ENCODE measurements around the gene DMRTA2. TPM values are rescaled to one million over a fixed set of nuclear protein-coding genes. Genes with fewer than 3 reads are reported as not detected.

The DMRTA2 gene
- total and polyA plus RNA-seq, 2 donors (not counting 1 experiment from before 2014, with no cell fraction given), result not detected

GRCh38 chr1:50369008-50369634 lies 54.1 kb downstream of the DMRTA2 start:
- no peak overlapping the region for H3K27ac ChIP-seq (ENCODE audit: low read length in 2 of 2)
- intact Hi-C loops (cut with micrococcal nuclease), result no loop called here
- peaks cover 0 to 5% (median 0%) of the 10 kb centered on the region in 3 donors for H3K9me3 ChIP-seq (ENCODE audit: control extremely low read depth in 1 of 3, control insufficient read depth in 2 of 3, insufficient read depth in 1 of 3, low read length in 2 of 3)
- Mint-ChIP-seq H3K27me3 (peaks cover 61% of the 10 kb centered on the region), H3K4me3 (no peak overlapping the region), H3K27ac (no peak overlapping the region), H3K9me3 (ENCODE audit: insufficient read depth) (no peaks in the 10 kb centered on the region), H3K4me1 (peaks cover 4% of the 10 kb centered on the region)
- H3K79me2 ChIP-seq (ENCODE audit: control insufficient read depth, insufficient read depth, low read length), result no peaks in the 10 kb centered on the region
- no peak overlapping the region for H2AFZ ChIP-seq (ENCODE audit: insufficient read depth, low read depth, low read length, poor library complexity, severe bottlenecking)
- ATAC-seq (ENCODE audit: low read depth) (no peak), DNase-seq (no peak)
- ChIA-PET POLR2A (no interaction called here), CTCF (no interaction called here)
- H3K36me3 ChIP-seq (replicated peaks in 1 of 2; ENCODE audit: control extremely low read depth in 1 of 2, control insufficient read depth in 1 of 2, extremely low read depth in 1 of 2, insufficient read depth in 2 of 2, low read length in 1 of 2), result no peaks in the 10 kb centered on the region
- no peak overlapping the region for H3K9ac ChIP-seq (ENCODE audit: low read length)
- WGBS (ENCODE audit: insufficient coverage), result 92% methylated on average over 3 of the region's 5 CpGs
- peaks cover 0 to 22% (median 12%) of the 10 kb centered on the region in 4 experiments for H3K27me3 ChIP-seq (replicated peaks in 1 of 4; ENCODE audit: control extremely low read depth in 1 of 4, control insufficient read depth in 3 of 4, insufficient read depth in 4 of 4, low read length in 3 of 4)
- no peak overlapping the region for H3K4me2 ChIP-seq (replicated peaks; ENCODE audit: low read depth, low read length, poor library complexity, severe bottlenecking)
- TF ChIP-seq CTCF (IDR thresholded peaks at IDR 0.05), result no peak
- TF ChIP-seq EZH2 (IDR thresholded peaks at IDR 0.05; ENCODE audit: borderline replicate concordance, insufficient read depth, low read depth, low read length, poor library complexity, severe bottlenecking), result no peak
- peaks cover 0 to 4% of the 10 kb centered on the region in 2 donors for H3K4me1 ChIP-seq (ENCODE audit: control insufficient read depth in 2 of 2, insufficient read depth in 2 of 2, low read length in 2 of 2)
- no peak overlapping the region for H3K4me3 ChIP-seq (ENCODE audit: control extremely low read depth in 1 of 5, extremely low read depth in 1 of 5, insufficient read depth in 1 of 5, low read depth in 2 of 5, low read length in 4 of 5)
- H4K20me1 ChIP-seq (ENCODE audit: control insufficient read depth, insufficient read depth, low read length, poor library complexity, severe bottlenecking), result no peaks in the 10 kb centered on the region

- ATAC-seq (ENCODE audit: low read depth) (no peak), DNase-seq (peak; percentile 51)
- H3K4me3 ChIP-seq (ENCODE audit: control extremely low read depth in 1 of 5, extremely low read depth in 1 of 5, insufficient read depth in 1 of 5, low read depth in 2 of 5, low read length in 4 of 5), result no peak overlapping the region
- no peak overlapping the region for H3K9ac ChIP-seq (ENCODE audit: low read length)
- peaks cover 0 to 3% (median 0%) of the 10 kb centered on the region in 3 donors for H3K9me3 ChIP-seq (ENCODE audit: control extremely low read depth in 1 of 3, control insufficient read depth in 2 of 3, insufficient read depth in 1 of 3, low read length in 2 of 3)
- 31% methylated on average over 19 of the region's 31 CpGs for WGBS (ENCODE audit: insufficient coverage)
- no peaks in the 10 kb centered on the region for H4K20me1 ChIP-seq (ENCODE audit: control insufficient read depth, insufficient read depth, low read length, poor library complexity, severe bottlenecking)
- Mint-ChIP-seq H3K4me1 (peaks cover 4% of the 10 kb centered on the region), H3K27me3 (peaks cover 61% of the 10 kb centered on the region), H3K27ac (no peak overlapping the region), H3K9me3 (ENCODE audit: insufficient read depth) (no peaks in the 10 kb centered on the region), H3K4me3 (no peak overlapping the region)
- intact Hi-C loops (cut with micrococcal nuclease), result no loop called here
- H3K36me3 ChIP-seq (replicated peaks in 1 of 2; ENCODE audit: control extremely low read depth in 1 of 2, control insufficient read depth in 1 of 2, extremely low read depth in 1 of 2, insufficient read depth in 2 of 2, low read length in 1 of 2), result no peaks in the 10 kb centered on the region
- ChIA-PET POLR2A (no interaction called here), CTCF (no interaction called here)
- TF ChIP-seq EZH2 (IDR thresholded peaks at IDR 0.05; ENCODE audit: borderline replicate concordance, insufficient read depth, low read depth, low read length, poor library complexity, severe bottlenecking) (no peak), CTCF (IDR thresholded peaks at IDR 0.05) (peak; percentile 78)
- H3K4me1 ChIP-seq (ENCODE audit: control insufficient read depth in 2 of 2, insufficient read depth in 2 of 2, low read length in 2 of 2), result peaks cover 0 to 4% of the 10 kb centered on the region in 2 donors
- H3K79me2 ChIP-seq (ENCODE audit: control insufficient read depth, insufficient read depth, low read length), result no peaks in the 10 kb centered on the region
- H3K4me2 ChIP-seq (replicated peaks; ENCODE audit: low read depth, low read length, poor library complexity, severe bottlenecking), result peak overlapping the region; percentile 11
- H2AFZ ChIP-seq (ENCODE audit: insufficient read depth, low read depth, low read length, poor library complexity, severe bottlenecking), result peak overlapping the region; percentile 40
- peaks cover 0 to 18% (median 12%) of the 10 kb centered on the region in 4 experiments for H3K27me3 ChIP-seq (replicated peaks in 1 of 4; ENCODE audit: control extremely low read depth in 1 of 4, control insufficient read depth in 3 of 4, insufficient read depth in 4 of 4, low read length in 3 of 4)
- no peak overlapping the region for H3K27ac ChIP-seq (ENCODE audit: low read length in 2 of 2)
Measured at GRCh38 chr1:50368179-50369007, 54.9 kb downstream of the DMRTA2 start.

All from B cell (primary cell).